Skin of body (tissue), 2 donors: Measurements from ENCODE around the gene FSTL4. TPM values are rescaled to one million over a fixed set of nuclear protein-coding genes. Genes with fewer than 3 reads are reported as not detected.
"Not testable (repeated sequence)": the region's sequence is repeated elsewhere in the genome, so short reads cannot be mapped to it uniquely, and the experiment has no call there.

Source experiments
- DNase-seq: peaks from one replicate; lab custom pipeline; 2025; lab: John Stamatoyannopoulos, UW
- total RNA-seq: library from RNA; depleted of rRNA; stranded (reverse); fragments of >200 nt; gene quantifications from one replicate; pipeline ENCODE4 v1.2.3, GENCODE V29; 2014

FSTL4 gene
- total RNA-seq, 1 donor from 2014 or later, result 0.69 TPM

GRCh38 chr5:133457439-133458355 is 154.6 kb downstream of the FSTL4 start:
- DNase-seq, result no peak

- no peak for DNase-seq
These were observed 155.4 kb downstream of the FSTL4 start for GRCh38 chr5:133456933-133457402.

- no peak for DNase-seq
These were observed 156.7 kb downstream of the FSTL4 start for GRCh38 chr5:133455676-133456075.

DNA sequence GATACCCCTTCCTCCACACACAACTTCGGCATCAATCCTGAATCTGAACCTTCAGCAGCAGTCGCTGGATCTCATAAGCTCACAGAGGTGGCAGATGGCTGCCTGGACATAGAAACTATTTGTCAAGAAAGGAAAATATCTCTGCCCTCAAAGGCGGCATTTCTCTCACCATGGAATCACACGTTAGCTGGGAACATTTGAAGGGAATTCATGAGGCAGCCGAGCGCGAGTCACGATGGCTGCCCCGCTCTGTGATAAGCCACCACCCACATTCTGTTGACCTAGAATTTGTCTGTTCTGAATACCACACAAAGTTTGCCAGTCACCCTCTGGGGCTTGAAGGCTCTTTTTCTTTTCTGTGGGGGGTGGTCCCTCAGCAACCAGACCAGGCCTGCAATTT is 157.9 kb downstream of the FSTL4 start:
- DNase-seq, result no peak

- no peak for DNase-seq
These were observed 158.5 kb downstream of the FSTL4 start for GRCh38 chr5:133453831-133454230.

GRCh38 chr5:133453084-133453780 is 159.1 kb downstream of the FSTL4 start:
- DNase-seq, result no peak

DNA sequence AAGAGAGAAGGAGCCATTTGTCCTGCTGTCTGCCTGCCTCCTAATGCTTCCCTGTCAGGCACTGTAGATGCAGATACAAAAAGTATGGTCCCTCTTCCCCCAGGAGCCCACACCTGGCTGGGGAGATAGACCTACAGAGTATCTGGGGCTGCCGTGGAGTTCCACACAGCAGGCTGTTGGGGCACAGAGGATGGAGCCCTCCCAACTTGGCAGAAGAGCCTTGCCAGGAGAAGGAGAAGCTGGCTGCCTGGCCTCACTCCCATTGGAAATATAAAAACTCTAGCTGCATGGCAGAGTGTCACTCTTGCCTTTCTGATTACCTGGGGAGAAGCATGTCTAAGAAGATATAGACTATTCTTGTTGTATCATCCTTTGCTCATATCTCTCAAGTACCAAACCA is 160.4 kb downstream of the FSTL4 start:
- DNase-seq, result no peak

GRCh38 chr5:133450286-133450685 is 162.1 kb downstream of the FSTL4 start:
- no peak for DNase-seq

- no peak for DNase-seq
These were observed 163.2 kb downstream of the FSTL4 start for GRCh38 chr5:133449181-133449580.

- DNase-seq, result no peak
These were observed 165.9 kb downstream of the FSTL4 start for GRCh38 chr5:133446440-133446839.

DNA sequence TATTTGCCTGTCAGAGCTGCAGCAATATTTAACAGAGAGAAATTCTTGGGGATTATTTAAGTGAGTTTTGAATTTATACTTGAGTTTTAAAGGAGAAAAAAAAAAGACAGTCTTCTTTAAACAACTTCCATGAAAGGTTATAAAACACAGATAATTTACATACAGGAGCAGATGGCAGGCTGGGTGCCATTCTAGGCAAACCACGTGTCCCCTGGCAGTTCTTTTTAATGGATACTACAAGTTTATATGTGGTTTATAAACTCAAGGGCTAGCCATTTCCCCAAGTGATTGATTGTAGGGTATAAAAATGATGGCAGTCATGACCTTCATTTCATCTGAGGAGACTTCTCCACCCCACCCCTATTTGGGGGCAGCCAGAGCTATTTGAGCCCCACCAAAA is 166.6 kb downstream of the FSTL4 start:
- no peak for DNase-seq

GRCh38 chr5:133445204-133445603 is 167.1 kb downstream of the FSTL4 start:
- DNase-seq, result not testable (repeated sequence)

GRCh38 chr5:133444711-133445110 is 167.6 kb downstream of the FSTL4 start:
- no peak for DNase-seq

- DNase-seq, result no peak
These were observed 171.1 kb downstream of the FSTL4 start for GRCh38 chr5:133441166-133441815.

DNA sequence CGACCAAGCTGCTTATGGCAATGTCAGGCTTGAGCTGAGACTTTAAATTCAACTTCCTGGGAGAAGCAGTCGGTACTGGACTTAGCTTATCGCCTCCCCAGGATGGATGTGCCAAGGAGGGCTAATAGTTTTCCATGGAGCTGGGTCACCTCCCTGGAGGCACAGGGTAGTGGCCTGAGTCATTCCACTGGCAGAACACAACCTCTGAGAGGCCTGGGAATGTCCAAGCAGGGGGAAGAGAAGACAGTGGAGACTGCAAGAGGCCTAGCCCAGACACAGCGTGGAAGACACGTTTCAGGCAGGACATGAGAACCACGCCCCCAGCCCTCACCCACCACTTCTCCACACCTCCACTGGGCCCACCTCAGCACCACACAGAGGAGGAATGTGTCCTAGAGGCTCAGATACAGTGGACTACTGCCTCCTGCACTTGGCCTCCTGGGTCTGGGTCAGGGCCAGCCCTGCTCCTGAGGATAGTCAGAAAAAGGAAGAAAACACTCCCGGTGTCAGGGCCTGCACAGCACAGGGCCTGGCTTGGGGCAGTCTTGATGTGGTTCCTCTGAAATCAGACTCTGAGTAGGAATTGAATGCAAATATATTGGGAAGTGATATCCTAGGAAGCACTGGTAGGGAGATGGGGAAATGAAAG is 171.8 kb downstream of the FSTL4 start:
- DNase-seq, result no peak

- DNase-seq, result no peak
These were observed 172.5 kb downstream of the FSTL4 start for GRCh38 chr5:133439859-133440258.

GRCh38 chr5:133438487-133438886 is 173.9 kb downstream of the FSTL4 start:
- DNase-seq, result no peak

- no peak for DNase-seq
These were observed 178.0 kb downstream of the FSTL4 start for GRCh38 chr5:133434336-133434735.

DNA sequence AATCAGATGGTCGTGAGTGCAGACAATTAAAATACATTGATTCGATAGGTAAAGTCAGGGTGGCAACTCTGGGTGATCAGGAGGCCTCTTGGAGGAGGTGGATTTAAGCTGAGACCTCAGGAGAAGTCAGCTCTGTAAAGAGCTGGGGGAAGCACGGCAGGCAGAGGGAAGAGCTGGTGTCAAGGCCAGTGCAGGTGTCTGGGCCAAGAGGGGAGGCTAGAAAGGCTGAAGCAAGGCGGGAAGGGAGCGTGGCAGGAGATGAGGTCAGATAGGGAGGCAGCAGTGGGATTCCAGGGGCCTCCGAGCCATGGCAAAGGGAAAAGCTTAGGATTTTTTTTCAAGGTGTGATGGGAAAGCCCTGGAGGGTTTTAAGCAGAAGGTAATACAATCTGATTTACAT is 178.7 kb downstream of the FSTL4 start:
- no peak for DNase-seq

- no peak for DNase-seq
These were observed 179.3 kb downstream of the FSTL4 start for GRCh38 chr5:133432956-133433532.

- DNase-seq, result no peak
These were observed 180.9 kb downstream of the FSTL4 start for GRCh38 chr5:133431326-133431865.
